K562 (cell line): ENCODE data around the gene GPC3.

ENCODE experiments used
- BRCA1 ChIP-seq, 2 experiments: fragments of 450-650 bp in 1 of 2; sonication (generic) in 1 of 2; formaldehyde crosslinking in 1 of 2; IDR thresholded peaks; 2 replicates each; pipeline versions ENCODE4 v1.5.0 to v1.6.1; 2017 to 2020; ENCODE audit warnings: mild to moderate bottlenecking in 1 of 2, missing genetic modification reagents in 1 of 2
- ELF1 ChIP-seq: fragments of 200-800 bp; sonication (Bioruptor generic); IDR thresholded peaks from 2 replicates; pipeline ENCODE4 v1.6.1; 2016; ENCODE audit warnings: missing genetic modification characterization, missing compliant biosample characterization
- FOXA3 ChIP-seq, 2 experiments: fragments of 450-650 bp in 1 of 2; sonication (generic) in 1 of 2; formaldehyde crosslinking; IDR thresholded peaks in 1 of 2; conservative IDR thresholded peaks in 1 of 2; 2 replicates each; pipeline versions ENCODE4 v1.4.0 to v1.8.0; 2020 to 2022; ENCODE audit warnings: mild to moderate bottlenecking in 2 of 2, missing genetic modification reagents in 1 of 2
- MYC ChIP-seq, 2 experiments: fragments of 250-450 bp in 1 of 2; sonication (Bioruptor Pico) in 1 of 2; IDR thresholded peaks; 2 replicates each; pipeline versions ENCODE4 v1.5.1 to v1.6.1; 2012 to 2021; ENCODE audit warnings: low read depth in 2 of 2, borderline replicate concordance in 1 of 2, improper control_type of control experiment in 1 of 2, low read length in 1 of 2, mild to moderate bottlenecking in 1 of 2, moderate library complexity in 1 of 2
- TF ChIP-seq, protein P1 (sequence below), 3 experiments: IDR thresholded peaks in 2 of 3; conservative IDR thresholded peaks in 1 of 3; 2 replicates each; pipeline ENCODE4 v1.5.1; 2011 to 2012; ENCODE audit warnings: low read length in 3 of 3, mild to moderate bottlenecking in 3 of 3, control low read depth in 2 of 3, improper control_type of control experiment in 1 of 3, inconsistent platforms in 1 of 3, low read depth in 1 of 3, mixed read lengths in 1 of 3, moderate library complexity in 1 of 3; ENCODE audit not compliant: insufficient read depth in 2 of 3
- TF ChIP-seq, protein P2 (sequence below), 2 experiments: fragments of 450-650 bp; formaldehyde crosslinking in 1 of 2; IDR thresholded peaks; 2 replicates each; pipeline versions ENCODE4 v1.4.0 to v1.6.1; 2014 to 2020; ENCODE audit warnings: mild to moderate bottlenecking in 2 of 2, borderline replicate concordance in 1 of 2, low read depth in 1 of 2

DNA sequence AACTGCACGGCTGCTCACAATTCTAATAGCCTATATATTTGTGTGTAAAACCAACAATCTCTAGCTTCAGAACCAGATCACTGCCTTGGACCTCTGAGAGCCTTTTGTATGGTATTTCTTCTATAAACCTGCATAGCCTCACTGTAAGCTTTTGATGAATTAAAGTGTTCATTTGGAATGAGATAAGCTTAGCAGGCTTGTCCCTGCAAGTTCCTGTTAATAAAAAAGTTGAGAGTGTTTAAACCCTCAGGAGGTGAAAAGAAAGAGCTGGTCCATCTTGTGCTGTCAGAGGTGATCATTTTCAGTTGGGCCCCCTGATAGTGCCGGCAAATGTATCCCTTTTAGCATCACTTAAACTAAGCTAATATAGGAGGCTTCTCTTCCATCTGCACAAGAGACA, 191.8 kb downstream of the GPC3 start:
- TF ChIP-seq, protein P1, sequence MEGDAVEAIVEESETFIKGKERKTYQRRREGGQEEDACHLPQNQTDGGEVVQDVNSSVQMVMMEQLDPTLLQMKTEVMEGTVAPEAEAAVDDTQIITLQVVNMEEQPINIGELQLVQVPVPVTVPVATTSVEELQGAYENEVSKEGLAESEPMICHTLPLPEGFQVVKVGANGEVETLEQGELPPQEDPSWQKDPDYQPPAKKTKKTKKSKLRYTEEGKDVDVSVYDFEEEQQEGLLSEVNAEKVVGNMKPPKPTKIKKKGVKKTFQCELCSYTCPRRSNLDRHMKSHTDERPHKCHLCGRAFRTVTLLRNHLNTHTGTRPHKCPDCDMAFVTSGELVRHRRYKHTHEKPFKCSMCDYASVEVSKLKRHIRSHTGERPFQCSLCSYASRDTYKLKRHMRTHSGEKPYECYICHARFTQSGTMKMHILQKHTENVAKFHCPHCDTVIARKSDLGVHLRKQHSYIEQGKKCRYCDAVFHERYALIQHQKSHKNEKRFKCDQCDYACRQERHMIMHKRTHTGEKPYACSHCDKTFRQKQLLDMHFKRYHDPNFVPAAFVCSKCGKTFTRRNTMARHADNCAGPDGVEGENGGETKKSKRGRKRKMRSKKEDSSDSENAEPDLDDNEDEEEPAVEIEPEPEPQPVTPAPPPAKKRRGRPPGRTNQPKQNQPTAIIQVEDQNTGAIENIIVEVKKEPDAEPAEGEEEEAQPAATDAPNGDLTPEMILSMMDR (IDR thresholded peaks at IDR 0.05 in 2 of 3, conservative IDR thresholded peaks at IDR 0.05 in 1 of 3; ENCODE audit: insufficient read depth in 2 of 3, low read depth in 1 of 3, low read length in 3 of 3): no peak
- TF ChIP-seq, protein P2, sequence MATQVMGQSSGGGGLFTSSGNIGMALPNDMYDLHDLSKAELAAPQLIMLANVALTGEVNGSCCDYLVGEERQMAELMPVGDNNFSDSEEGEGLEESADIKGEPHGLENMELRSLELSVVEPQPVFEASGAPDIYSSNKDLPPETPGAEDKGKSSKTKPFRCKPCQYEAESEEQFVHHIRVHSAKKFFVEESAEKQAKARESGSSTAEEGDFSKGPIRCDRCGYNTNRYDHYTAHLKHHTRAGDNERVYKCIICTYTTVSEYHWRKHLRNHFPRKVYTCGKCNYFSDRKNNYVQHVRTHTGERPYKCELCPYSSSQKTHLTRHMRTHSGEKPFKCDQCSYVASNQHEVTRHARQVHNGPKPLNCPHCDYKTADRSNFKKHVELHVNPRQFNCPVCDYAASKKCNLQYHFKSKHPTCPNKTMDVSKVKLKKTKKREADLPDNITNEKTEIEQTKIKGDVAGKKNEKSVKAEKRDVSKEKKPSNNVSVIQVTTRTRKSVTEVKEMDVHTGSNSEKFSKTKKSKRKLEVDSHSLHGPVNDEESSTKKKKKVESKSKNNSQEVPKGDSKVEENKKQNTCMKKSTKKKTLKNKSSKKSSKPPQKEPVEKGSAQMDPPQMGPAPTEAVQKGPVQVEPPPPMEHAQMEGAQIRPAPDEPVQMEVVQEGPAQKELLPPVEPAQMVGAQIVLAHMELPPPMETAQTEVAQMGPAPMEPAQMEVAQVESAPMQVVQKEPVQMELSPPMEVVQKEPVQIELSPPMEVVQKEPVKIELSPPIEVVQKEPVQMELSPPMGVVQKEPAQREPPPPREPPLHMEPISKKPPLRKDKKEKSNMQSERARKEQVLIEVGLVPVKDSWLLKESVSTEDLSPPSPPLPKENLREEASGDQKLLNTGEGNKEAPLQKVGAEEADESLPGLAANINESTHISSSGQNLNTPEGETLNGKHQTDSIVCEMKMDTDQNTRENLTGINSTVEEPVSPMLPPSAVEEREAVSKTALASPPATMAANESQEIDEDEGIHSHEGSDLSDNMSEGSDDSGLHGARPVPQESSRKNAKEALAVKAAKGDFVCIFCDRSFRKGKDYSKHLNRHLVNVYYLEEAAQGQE (IDR thresholded peaks at IDR 0.05; ENCODE audit: borderline replicate concordance): no peak
- TF ChIP-seq, protein P2 (CRISPR knock-in tag; IDR thresholded peaks at IDR 0.05; ENCODE audit: low read depth): no peak
- TF ChIP-seq FOXA3 (CRISPR knock-in tag; conservative IDR thresholded peaks at IDR 0.05 in 1 of 2, IDR thresholded peaks at IDR 0.05 in 1 of 2) (no peak), ELF1 (tag) (no peak), MYC (IDR thresholded peaks at IDR 0.05; ENCODE audit: low read depth, low read length) (no peak), MYC (CRISPR knock-in tag; IDR thresholded peaks at IDR 0.05; ENCODE audit: borderline replicate concordance, low read depth) (no peak), BRCA1 (IDR thresholded peaks at IDR 0.05) (no peak), BRCA1 (CRISPR knock-in tag; IDR thresholded peaks at IDR 0.05) (no peak)
